ENCODE results near the gene GLCE.
A peak's percentile ranks its signal among the peaks of the same experiment; 100 is the strongest.

The GLCE gene

GRCh38 chr15:69128667-69129311, 31.6 kb upstream of the GLCE start:
- DNase-seq (no peak), ATAC-seq (replicated peaks) (no peak)
- H3K36me3 Mint-ChIP-seq (ENCODE audit: insufficient read depth): no peaks in the 10 kb centered on the region
- no peaks in the 10 kb centered on the region for H3K27me3 Mint-ChIP-seq
- H3K4me1 Mint-ChIP-seq (ENCODE audit: low read depth in 2 of 2): no peaks in the 10 kb centered on the region
- no peak overlapping the region for H3K4me3 Mint-ChIP-seq
- no peaks in the 10 kb centered on the region for H3K9me3 Mint-ChIP-seq
- peak overlapping the region in 1 of 2 donors; percentile 45 for H3K27ac Mint-ChIP-seq

GRCh38 chr15:69131362-69132220, 28.8 kb upstream of the GLCE start:
- H3K36me3 Mint-ChIP-seq (ENCODE audit: insufficient read depth): no peaks in the 10 kb centered on the region
- peaks cover 8 to 14% of the 10 kb centered on the region in 2 donors for H3K27me3 Mint-ChIP-seq
- no peak overlapping the region for H3K4me3 Mint-ChIP-seq
- DNase-seq (no peak), ATAC-seq (replicated peaks) (no peak)
- H3K27ac Mint-ChIP-seq: peak overlapping the region in 1 of 2 donors; percentile 23
- H3K4me1 Mint-ChIP-seq (ENCODE audit: low read depth in 2 of 2): no peaks in the 10 kb centered on the region
- H3K9me3 Mint-ChIP-seq: no peaks in the 10 kb centered on the region

- Mint-ChIP-seq H3K4me3 (no peak overlapping the region), H3K27ac (peak overlapping the region in 1 of 2 donors; percentile 23), H3K27me3 (peaks cover 17 to 23% of the 10 kb centered on the region in 2 donors), H3K36me3 (ENCODE audit: insufficient read depth) (no peaks in the 10 kb centered on the region), H3K4me1 (ENCODE audit: low read depth in 2 of 2) (no peaks in the 10 kb centered on the region), H3K9me3 (no peaks in the 10 kb centered on the region)
- DNase-seq (no peak), ATAC-seq (replicated peaks) (no peak)
Measured at GRCh38 chr15:69132430-69132829, 28.0 kb upstream of the GLCE start.

GRCh38 chr15:69132977-69133861, 27.2 kb upstream of the GLCE start:
- ATAC-seq (replicated peaks) (no peak), DNase-seq (no peak)
- H3K27me3 Mint-ChIP-seq: peaks cover 23 to 30% of the 10 kb centered on the region in 2 donors
- no peak overlapping the region for H3K27ac Mint-ChIP-seq
- no peaks in the 10 kb centered on the region for H3K9me3 Mint-ChIP-seq
- H3K36me3 Mint-ChIP-seq (ENCODE audit: insufficient read depth): no peaks in the 10 kb centered on the region
- H3K4me3 Mint-ChIP-seq: no peak overlapping the region
- H3K4me1 Mint-ChIP-seq (ENCODE audit: low read depth in 2 of 2): no peaks in the 10 kb centered on the region

- no peaks in the 10 kb centered on the region for H3K4me1 Mint-ChIP-seq (ENCODE audit: low read depth in 2 of 2)
- H3K27me3 Mint-ChIP-seq: peaks cover 27 to 38% of the 10 kb centered on the region in 2 donors
- H3K36me3 Mint-ChIP-seq (ENCODE audit: insufficient read depth): no peaks in the 10 kb centered on the region
Measured at GRCh38 chr15:69133862-69134519, 26.4 kb upstream of the GLCE start.

GRCh38 chr15:69134791-69135190, 25.6 kb upstream of the GLCE start:
- no peaks in the 10 kb centered on the region for H3K4me1 Mint-ChIP-seq (ENCODE audit: low read depth in 2 of 2)

More at GRCh38 chr15:69133862-69134519, 26.4 kb upstream of the GLCE start:
- no peak overlapping the region for H3K27ac Mint-ChIP-seq
- ATAC-seq (replicated peaks): no peak
- H3K9me3 Mint-ChIP-seq: no peaks in the 10 kb centered on the region
- no peak overlapping the region for H3K4me3 Mint-ChIP-seq
- DNase-seq: no peak

GRCh38 chr15:69135499-69135898, 24.9 kb upstream of the GLCE start:
- Mint-ChIP-seq H3K27me3 (peaks cover 40 to 53% of the 10 kb centered on the region in 2 donors), H3K4me1 (ENCODE audit: low read depth in 2 of 2) (no peaks in the 10 kb centered on the region), H3K27ac (no peak overlapping the region), H3K9me3 (no peaks in the 10 kb centered on the region), H3K4me3 (no peak overlapping the region), H3K36me3 (ENCODE audit: insufficient read depth) (no peaks in the 10 kb centered on the region)
- no peak for DNase-seq
- ATAC-seq (replicated peaks): no peak

More at GRCh38 chr15:69134791-69135190, 25.6 kb upstream of the GLCE start:
- no peak overlapping the region for H3K4me3 Mint-ChIP-seq
- H3K27me3 Mint-ChIP-seq: peaks cover 34 to 46% of the 10 kb centered on the region in 2 donors
- DNase-seq: no peak
- H3K27ac Mint-ChIP-seq: no peak overlapping the region
- no peak for ATAC-seq (replicated peaks)
- no peaks in the 10 kb centered on the region for H3K9me3 Mint-ChIP-seq
- H3K36me3 Mint-ChIP-seq (ENCODE audit: insufficient read depth): no peaks in the 10 kb centered on the region

- H3K4me1 Mint-ChIP-seq (ENCODE audit: low read depth in 2 of 2): no peaks in the 10 kb centered on the region
- H3K4me3 Mint-ChIP-seq: no peak overlapping the region
- peaks cover 59 to 80% of the 10 kb centered on the region in 2 donors for H3K27me3 Mint-ChIP-seq
Measured at GRCh38 chr15:69138963-69139362, 21.5 kb upstream of the GLCE start.

GRCh38 chr15:69140306-69140705, 20.1 kb upstream of the GLCE start:
- H3K36me3 Mint-ChIP-seq (ENCODE audit: insufficient read depth): no peaks in the 10 kb centered on the region
- H3K4me3 Mint-ChIP-seq: no peak overlapping the region
- DNase-seq (no peak), ATAC-seq (replicated peaks) (no peak)
- H3K27me3 Mint-ChIP-seq: peaks cover 57 to 79% of the 10 kb centered on the region in 2 donors
- no peaks in the 10 kb centered on the region for H3K4me1 Mint-ChIP-seq (ENCODE audit: low read depth in 2 of 2)
- H3K9me3 Mint-ChIP-seq: no peaks in the 10 kb centered on the region
- H3K27ac Mint-ChIP-seq: no peak overlapping the region

More at GRCh38 chr15:69138963-69139362, 21.5 kb upstream of the GLCE start:
- no peaks in the 10 kb centered on the region for H3K36me3 Mint-ChIP-seq (ENCODE audit: insufficient read depth)
- no peaks in the 10 kb centered on the region for H3K9me3 Mint-ChIP-seq
- DNase-seq (no peak), ATAC-seq (replicated peaks) (no peak)
- H3K27ac Mint-ChIP-seq: no peak overlapping the region

- H3K27ac Mint-ChIP-seq: no peak overlapping the region
- ATAC-seq (replicated peaks): no peak
- no peaks in the 10 kb centered on the region for H3K36me3 Mint-ChIP-seq (ENCODE audit: insufficient read depth)
- H3K4me3 Mint-ChIP-seq: no peak overlapping the region
- H3K27me3 Mint-ChIP-seq: peaks cover 66 to 87% of the 10 kb centered on the region in 2 donors
- no peak for DNase-seq
- no peaks in the 10 kb centered on the region for H3K9me3 Mint-ChIP-seq
- no peaks in the 10 kb centered on the region for H3K4me1 Mint-ChIP-seq (ENCODE audit: low read depth in 2 of 2)
Measured at GRCh38 chr15:69141286-69141701, 19.1 kb upstream of the GLCE start.

- no peak overlapping the region for H3K27ac Mint-ChIP-seq
- no peaks in the 10 kb centered on the region for H3K4me1 Mint-ChIP-seq (ENCODE audit: low read depth in 2 of 2)
- peaks cover 69 to 88% of the 10 kb centered on the region in 2 donors for H3K27me3 Mint-ChIP-seq
- no peak overlapping the region for H3K4me3 Mint-ChIP-seq
- ATAC-seq (replicated peaks): no peak
- DNase-seq: no peak
- no peaks in the 10 kb centered on the region for H3K9me3 Mint-ChIP-seq
- no peaks in the 10 kb centered on the region for H3K36me3 Mint-ChIP-seq (ENCODE audit: insufficient read depth)
Measured at GRCh38 chr15:69141833-69142232, 18.6 kb upstream of the GLCE start.

- Mint-ChIP-seq H3K4me1 (ENCODE audit: low read depth in 2 of 2) (no peaks in the 10 kb centered on the region), H3K27ac (no peak overlapping the region), H3K9me3 (no peaks in the 10 kb centered on the region), H3K36me3 (ENCODE audit: insufficient read depth) (no peaks in the 10 kb centered on the region), H3K27me3 (peaks cover 71 to 88% of the 10 kb centered on the region in 2 donors), H3K4me3 (no peak overlapping the region)
- ATAC-seq (replicated peaks) (no peak), DNase-seq (no peak)
Measured at GRCh38 chr15:69143756-69144436, 16.5 kb upstream of the GLCE start.
